Mesenchymal stem cell (in vitro differentiated cells and primary cell): Measurements from ENCODE around the gene DUS2.
A peak's percentile ranks its signal among the peaks of the same experiment; 100 is the strongest.

Experiments
- DNase-seq: peaks from one replicate; pipeline ENCODE4 v3.0.0-alpha.2; 2013
- H2AFZ ChIP-seq: one replicate; pipeline ENCODE4 v1.6.1; 2013; ENCODE audit warnings: low read depth, mild to moderate bottlenecking, control low read depth, inconsistent platforms, low read length, moderate library complexity
- H2AK5ac ChIP-seq: 2 replicates; pipeline ENCODE4 v1.6.1; 2013; ENCODE audit warnings: low read length, moderate library complexity, mild to moderate bottlenecking, inconsistent platforms; ENCODE audit not compliant: severe bottlenecking
- H2BK120ac ChIP-seq: one replicate; pipeline ENCODE4 v1.6.1; 2013; ENCODE audit warnings: low read depth, mild to moderate bottlenecking, inconsistent platforms, low read length, moderate library complexity
- H2BK12ac ChIP-seq, 2 experiments: one replicate each; pipeline ENCODE4 v1.6.1; 2013; ENCODE audit warnings: inconsistent platforms in 2 of 2, low read length in 2 of 2, mild to moderate bottlenecking in 2 of 2, moderate library complexity in 2 of 2, control low read depth in 1 of 2
- H2BK15ac ChIP-seq: one replicate; pipeline ENCODE4 v1.6.1; 2013; ENCODE audit warnings: mild to moderate bottlenecking, low read depth, inconsistent platforms; ENCODE audit not compliant: poor library complexity, severe bottlenecking
- H2BK5ac ChIP-seq: 2 replicates; pipeline ENCODE4 v1.6.1; 2013; ENCODE audit warnings: low read depth, mild to moderate bottlenecking, low read length, control low read depth, inconsistent platforms; ENCODE audit not compliant: poor library complexity, severe bottlenecking
- H3K14ac ChIP-seq, 2 experiments: one replicate each; pipeline ENCODE4 v1.6.1; 2013; ENCODE audit warnings: inconsistent platforms in 2 of 2, low read length in 2 of 2, control low read depth in 1 of 2, mild to moderate bottlenecking in 1 of 2, moderate library complexity in 1 of 2
- H3K18ac ChIP-seq, 2 experiments: one replicate each; pipeline ENCODE4 v1.6.1; 2013; ENCODE audit warnings: inconsistent platforms in 2 of 2, low read length in 2 of 2, control low read depth in 1 of 2, low read depth in 1 of 2, mild to moderate bottlenecking in 1 of 2
- H3K23ac ChIP-seq, 2 experiments: one replicate each; pipeline ENCODE4 v1.6.1; 2013; ENCODE audit warnings: inconsistent platforms in 2 of 2, low read length in 2 of 2, mild to moderate bottlenecking in 2 of 2, moderate library complexity in 2 of 2, control low read depth in 1 of 2
- H3K27ac ChIP-seq: 2 replicates; pipeline ENCODE4 v1.5.1; 2013; ENCODE audit warnings: mild to moderate bottlenecking, moderate library complexity, low read length, control low read depth, inconsistent platforms; ENCODE audit not compliant: poor library complexity, severe bottlenecking
- H3K27me3 ChIP-seq, 2 experiments: 2 replicates each; pipeline versions ENCODE4 v1.6.1 to v1.7.0; 2013; ENCODE audit warnings: low read length in 2 of 2, mild to moderate bottlenecking in 2 of 2, moderate library complexity in 2 of 2, control low read depth in 1 of 2, inconsistent platforms in 1 of 2; ENCODE audit not compliant: control insufficient read depth in 1 of 2, insufficient read depth in 1 of 2
- H3K36me3 ChIP-seq, 2 experiments: 2 replicates each; pipeline versions ENCODE4 v1.6.1 to v1.7.0; 2013; ENCODE audit warnings: low read length in 2 of 2, control low read depth in 1 of 2, inconsistent platforms in 1 of 2, low read depth in 1 of 2, mild to moderate bottlenecking in 1 of 2; ENCODE audit not compliant: insufficient read depth in 2 of 2, control insufficient read depth in 1 of 2
- H3K4ac ChIP-seq, 2 experiments: one replicate each; pipeline ENCODE4 v1.6.1; 2013; ENCODE audit warnings: inconsistent platforms in 2 of 2, low read length in 2 of 2, mild to moderate bottlenecking in 2 of 2, moderate library complexity in 2 of 2, control low read depth in 1 of 2, low read depth in 1 of 2
- H3K4me1 ChIP-seq: 2 replicates; pipeline ENCODE4 v1.6.1; 2013; ENCODE audit warnings: low read depth, low read length, control low read depth; ENCODE audit not compliant: control insufficient read depth, insufficient read depth
- H3K4me2 ChIP-seq: 2 replicates; pipeline ENCODE4 v1.6.1; 2013; ENCODE audit warnings: low read length, mild to moderate bottlenecking, inconsistent platforms; ENCODE audit not compliant: poor library complexity, severe bottlenecking
- H3K4me3 ChIP-seq, 2 experiments: 2 replicates each; pipeline versions ENCODE4 v1.5.1 to v1.7.0; 2013; ENCODE audit warnings: low read length in 2 of 2, mild to moderate bottlenecking in 2 of 2, control low read depth in 1 of 2, low read depth in 1 of 2; ENCODE audit not compliant: insufficient read depth in 1 of 2
- H3K79me1 ChIP-seq: replicated peaks from 2 replicates; pipeline ENCODE4 v1.6.1; 2013; ENCODE audit warnings: mild to moderate bottlenecking, control low read depth, low read length, inconsistent platforms; ENCODE audit not compliant: poor library complexity, severe bottlenecking
- H3K9ac ChIP-seq: 2 replicates; pipeline ENCODE4 v1.7.0; 2013; ENCODE audit warnings: mild to moderate bottlenecking, low read length, moderate library complexity
- H3K9me3 ChIP-seq: 2 replicates; pipeline ENCODE4 v1.7.0; 2013; ENCODE audit warnings: mild to moderate bottlenecking, low read length; ENCODE audit not compliant: control insufficient read depth
- H4K8ac ChIP-seq: one replicate; pipeline ENCODE4 v1.6.1; 2013; ENCODE audit warnings: inconsistent platforms, mild to moderate bottlenecking, low read length, moderate library complexity
- H4K91ac ChIP-seq: one replicate; pipeline ENCODE4 v1.6.1; 2013; ENCODE audit warnings: mild to moderate bottlenecking, low read length, inconsistent platforms
- WGBS: methylation state at CpG from one replicate; pipeline ENCODE4 v1.1.7; 2013; ENCODE audit warnings: mixed read lengths; 5-methylcytosine and 5-hydroxymethylcytosine counted together

The DUS2 gene

GRCh38 chr16:68070806-68071517 lies 47.9 kb downstream of the DUS2 start:
- no peaks in the 10 kb centered on the region for H3K9me3 ChIP-seq
- no peak for DNase-seq
- no peak overlapping the region for H2AK5ac ChIP-seq
- no peaks in the 10 kb centered on the region for H3K27me3 ChIP-seq
- H3K4me3 ChIP-seq: no peak overlapping the region
- H3K4ac ChIP-seq: no peak overlapping the region
- no peak overlapping the region for H4K8ac ChIP-seq
- H2BK5ac ChIP-seq: no peak overlapping the region
- no peak overlapping the region for H2BK120ac ChIP-seq
- no peak overlapping the region for H3K23ac ChIP-seq
- H4K91ac ChIP-seq: no peak overlapping the region
- no peak overlapping the region for H2BK15ac ChIP-seq
- H3K9ac ChIP-seq: no peak overlapping the region
- H2AFZ ChIP-seq: no peak overlapping the region
- H3K36me3 ChIP-seq: peaks cover 44 to 55% of the 10 kb centered on the region in 2 experiments
- no peak overlapping the region for H3K27ac ChIP-seq
- no peak overlapping the region for H3K4me2 ChIP-seq
- no peaks in the 10 kb centered on the region for H3K79me1 ChIP-seq
- no peak overlapping the region for H2BK12ac ChIP-seq
- H3K14ac ChIP-seq: no peak overlapping the region
- H3K18ac ChIP-seq: no peak overlapping the region
- WGBS: 91% methylated on average over 14 of the region's 14 CpGs
- peaks cover 27% of the 10 kb centered on the region for H3K4me1 ChIP-seq

DNA sequence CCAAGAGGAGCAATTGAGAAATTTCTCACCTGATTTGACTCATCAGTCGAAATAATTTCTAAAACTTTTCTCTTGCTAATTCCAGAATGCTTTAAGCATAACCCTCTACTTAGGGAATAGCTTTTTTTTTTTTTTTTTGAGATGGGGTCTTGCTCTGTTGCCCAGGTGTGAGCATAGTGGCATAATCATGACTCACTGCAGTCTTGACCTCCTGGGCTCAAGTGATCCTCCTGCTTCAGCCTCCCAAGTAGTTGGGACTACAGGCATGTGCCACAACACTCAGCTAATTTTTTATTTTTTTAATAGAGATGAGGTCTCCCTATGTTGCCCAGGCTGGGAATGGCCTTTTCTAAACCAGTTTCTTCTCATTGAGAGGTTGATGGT lies 48.4 kb downstream of the DUS2 start:
- H3K27me3 ChIP-seq: no peaks in the 10 kb centered on the region
- H3K36me3 ChIP-seq: peaks cover 49 to 60% of the 10 kb centered on the region in 2 experiments
- no peak overlapping the region for H3K14ac ChIP-seq
- no peak overlapping the region for H4K8ac ChIP-seq
- H2AFZ ChIP-seq: no peak overlapping the region
- H3K18ac ChIP-seq: no peak overlapping the region
- no peak overlapping the region for H4K91ac ChIP-seq
- no peak overlapping the region for H3K27ac ChIP-seq
- WGBS: no CpG with 5 or more reads among the region's 1 CpG
- no peak overlapping the region for H3K9ac ChIP-seq
- H3K4ac ChIP-seq: no peak overlapping the region
- DNase-seq: no peak
- peaks cover 24% of the 10 kb centered on the region for H3K4me1 ChIP-seq
- no peak overlapping the region for H2AK5ac ChIP-seq
- H3K4me2 ChIP-seq: no peak overlapping the region
- H2BK15ac ChIP-seq: no peak overlapping the region
- peak overlapping the region in 1 of 2 experiments; percentile 21 for H3K4me3 ChIP-seq
- H3K79me1 ChIP-seq: no peaks in the 10 kb centered on the region
- H2BK5ac ChIP-seq: no peak overlapping the region
- H3K9me3 ChIP-seq: no peaks in the 10 kb centered on the region
- no peak overlapping the region for H2BK120ac ChIP-seq
- no peak overlapping the region for H2BK12ac ChIP-seq
- H3K23ac ChIP-seq: no peak overlapping the region

DNA sequence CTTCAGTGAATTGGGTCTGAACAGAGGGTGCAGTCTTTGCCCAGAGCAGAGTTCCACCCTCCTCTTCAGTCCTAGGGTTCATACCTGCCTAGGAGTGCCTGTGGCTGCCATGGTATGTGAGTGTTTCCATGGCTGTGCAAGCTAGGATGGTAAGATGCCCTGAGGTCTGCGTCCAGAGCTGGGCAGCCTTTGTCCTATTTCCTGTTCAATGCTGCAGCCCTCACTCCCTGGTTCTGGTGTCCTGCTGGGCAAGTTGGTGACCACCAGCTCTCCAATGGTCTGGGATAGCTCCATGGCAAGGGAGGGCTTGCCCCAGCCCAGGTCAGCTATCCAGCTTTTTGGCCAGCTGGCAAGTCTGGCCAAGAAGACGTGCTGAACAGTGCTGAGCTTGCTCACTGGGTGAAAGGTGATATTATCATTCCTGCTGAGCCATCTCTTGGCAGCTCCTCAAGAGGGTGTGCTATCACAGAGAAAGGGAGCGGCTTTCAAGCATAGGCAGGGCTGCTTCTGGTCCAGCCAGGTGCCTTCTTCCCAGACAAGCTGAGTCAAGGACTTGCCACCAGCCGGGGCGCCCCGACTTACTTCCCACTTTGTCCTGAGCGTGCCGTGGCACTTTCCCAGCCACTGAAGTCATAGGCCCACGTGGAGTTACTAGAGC lies 49.1 kb downstream of the DUS2 start:
- H2BK12ac ChIP-seq: peak overlapping the region in 1 of 2 experiments; percentile 1
- H3K23ac ChIP-seq: no peak overlapping the region

GRCh38 chr16:68073902-68074760 lies 51.0 kb downstream of the DUS2 start:
- H3K18ac ChIP-seq: no peak overlapping the region
- H2BK120ac ChIP-seq: no peak overlapping the region
- no peaks in the 10 kb centered on the region for H3K27me3 ChIP-seq
- no peak overlapping the region for H3K4me3 ChIP-seq
- no peaks in the 10 kb centered on the region for H3K9me3 ChIP-seq
- H4K8ac ChIP-seq: no peak overlapping the region
- no peak overlapping the region for H2BK5ac ChIP-seq
- no peak overlapping the region for H2BK12ac ChIP-seq
- no peak overlapping the region for H2AK5ac ChIP-seq
- H3K4me2 ChIP-seq: no peak overlapping the region
- no peak for DNase-seq
- H3K4ac ChIP-seq: no peak overlapping the region
- no peak overlapping the region for H3K9ac ChIP-seq
- H3K4me1 ChIP-seq: peaks cover 24% of the 10 kb centered on the region
- 94% methylated on average over 9 of the region's 9 CpGs for WGBS
- peaks cover 66 to 77% of the 10 kb centered on the region in 2 experiments for H3K36me3 ChIP-seq
- H3K79me1 ChIP-seq: no peaks in the 10 kb centered on the region
- H3K27ac ChIP-seq: no peak overlapping the region
- H4K91ac ChIP-seq: no peak overlapping the region
- no peak overlapping the region for H3K14ac ChIP-seq
- no peak overlapping the region for H2BK15ac ChIP-seq
- H3K23ac ChIP-seq: no peak overlapping the region
- no peak overlapping the region for H2AFZ ChIP-seq

More for the DNA sequence above, 49.1 kb downstream of the DUS2 start:
- peaks cover 24% of the 10 kb centered on the region for H3K4me1 ChIP-seq
- H2BK5ac ChIP-seq: no peak overlapping the region
- no peak overlapping the region for H4K8ac ChIP-seq
- H3K14ac ChIP-seq: no peak overlapping the region
- H2AFZ ChIP-seq: no peak overlapping the region
- 91% methylated on average over 9 of the region's 9 CpGs for WGBS
- H2BK120ac ChIP-seq: no peak overlapping the region
- no peaks in the 10 kb centered on the region for H3K9me3 ChIP-seq
- no peaks in the 10 kb centered on the region for H3K79me1 ChIP-seq
- no peak overlapping the region for H4K91ac ChIP-seq
- H3K18ac ChIP-seq: no peak overlapping the region
- no peak overlapping the region for H3K4ac ChIP-seq
- peaks cover 50 to 63% of the 10 kb centered on the region in 2 experiments for H3K36me3 ChIP-seq
- H3K4me3 ChIP-seq: peak overlapping the region in 1 of 2 experiments; percentile 21
- H3K4me2 ChIP-seq: no peak overlapping the region
- no peak overlapping the region for H3K9ac ChIP-seq
- H2AK5ac ChIP-seq: no peak overlapping the region
- H2BK15ac ChIP-seq: no peak overlapping the region
- H3K27ac ChIP-seq: no peak overlapping the region
- no peaks in the 10 kb centered on the region for H3K27me3 ChIP-seq
- peak; percentile 35 for DNase-seq
